GM20000 (cell line): ENCODE data around the gene TANC1.
A peak's percentile ranks its signal among the peaks of the same experiment; 100 is the strongest.

Experiments used
- DNase-seq: peaks from one replicate; pipeline ENCODE4 v3.0.0; 2012; ENCODE audit warnings: low spot score
- CTCF ChIP-seq: IDR thresholded peaks from 2 replicates; pipeline ENCODE4 v1.5.1; 2012; ENCODE audit warnings: mild to moderate bottlenecking, control low read depth; ENCODE audit errors: extremely low read depth, missing control alignments

The TANC1 gene

DNA sequence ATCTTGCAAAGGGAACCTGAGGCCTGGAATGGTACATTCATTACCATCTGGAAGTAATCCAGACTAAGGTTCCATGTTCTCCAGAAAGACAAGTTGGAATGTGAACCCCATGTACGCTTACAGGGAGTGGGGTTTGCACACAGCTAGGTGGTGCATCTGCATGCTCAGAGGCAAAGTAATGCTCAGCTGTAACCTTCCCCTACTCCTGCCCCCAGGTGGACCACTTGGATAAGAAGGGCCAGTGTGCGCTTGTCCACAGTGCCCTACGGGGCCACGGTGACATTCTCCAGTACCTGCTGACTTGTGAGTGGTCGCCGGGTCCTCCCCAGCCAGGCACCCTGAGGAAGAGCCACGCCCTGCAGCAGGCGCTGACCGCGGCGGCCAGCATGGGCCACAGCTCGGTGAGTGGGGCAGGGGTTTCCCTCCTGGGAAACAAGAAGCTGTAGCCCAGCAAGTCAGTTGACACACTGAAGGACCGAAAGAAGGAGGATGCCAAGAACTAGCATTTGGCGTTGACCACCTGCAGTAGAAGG is 228.0 kb downstream of the TANC1 start:
- TF ChIP-seq CTCF = no peak
- DNase-seq = no peak

- TF ChIP-seq CTCF = no peak
- DNase-seq = no peak
Measured at GRCh38 chr2:159199236-159199635, 230.8 kb downstream of the TANC1 start.

- no peak for TF ChIP-seq CTCF
- no peak for DNase-seq
Measured at GRCh38 chr2:159199761-159200465, 231.5 kb downstream of the TANC1 start.

- no peak for DNase-seq
- no peak for TF ChIP-seq CTCF
Measured at GRCh38 chr2:159200498-159200897, 232.1 kb downstream of the TANC1 start.

GRCh38 chr2:159201360-159202063 is 233.1 kb downstream of the TANC1 start:
- TF ChIP-seq CTCF = no peak
- peak; percentile 81 for DNase-seq

GRCh38 chr2:159202568-159203071 is 234.2 kb downstream of the TANC1 start:
- TF ChIP-seq CTCF = no peak
- DNase-seq = no peak
